Caco-2 (cell line): Measurements from ENCODE around the gene ZPBP2. TPM values are rescaled to one million over a fixed set of nuclear protein-coding genes. Genes with fewer than 3 reads are reported as not detected.

Experiments
- BruUV-seq: library from RNA; stranded (reverse); fragments of 400-500 nt; replicated peaks from 2 replicates; lab custom pipeline; 2021; lab: Mats Ljungman, UMichigan
- CTCF ChIA-PET: fragments of 300-600 bp; sonication (Branson Sonifier 250); formaldehyde crosslinking; loops from one replicate; lab custom pipeline; 2022; ENCODE audit warnings: antibody characterized with exemption; lab: Charles Lee
- POLR2A ChIA-PET: fragments of 300-600 bp; sonication (Branson Sonifier 250); formaldehyde crosslinking; loops from one replicate; lab custom pipeline; 2022; ENCODE audit warnings: antibody characterized with exemption; lab: Charles Lee
- DNase-seq, 2 experiments: peaks; one replicate each; pipeline versions ENCODE4 v3.0.0 to v3.0.0-alpha.2; 2020 to 2022
- H3K27me3 ChIP-seq: replicated peaks from 2 replicates; pipeline ENCODE4 v1.6.0; 2011; ENCODE audit warnings: low read length; ENCODE audit not compliant: control insufficient read depth, insufficient read depth
- H3K36me3 ChIP-seq: 2 replicates; pipeline ENCODE4 v1.5.1; 2011; ENCODE audit warnings: low read length; ENCODE audit not compliant: control insufficient read depth, insufficient read depth
- H3K4me1 ChIP-seq: fragments of 250-450 bp; sonication (Bioruptor Pico); 2 replicates; pipeline ENCODE4 v1.5.1; 2020; ENCODE audit warnings: mild to moderate bottlenecking
- H3K4me3 ChIP-seq: 2 replicates; pipeline ENCODE4 v1.5.1; 2011; ENCODE audit warnings: low read depth, mild to moderate bottlenecking, control low read depth, low read length
- H3K9me3 ChIP-seq: fragments of 250-450 bp; sonication (Bioruptor Pico); 2 replicates; pipeline ENCODE4 v1.5.1; 2020; ENCODE audit warnings: mild to moderate bottlenecking, moderate library complexity
- H3K27ac Mint-ChIP-seq: one replicate; pipeline ENCODE4 v1.8.0; 2022; ENCODE audit warnings: mixed read lengths; ENCODE audit not compliant: unreplicated experiment
- H3K27me3 Mint-ChIP-seq: one replicate; pipeline ENCODE4 v1.8.0; 2022; ENCODE audit warnings: mixed read lengths; ENCODE audit not compliant: insufficient read depth, unreplicated experiment
- H3K36me3 Mint-ChIP-seq: one replicate; pipeline ENCODE4 v1.8.0; 2022; ENCODE audit warnings: mild to moderate bottlenecking, mixed read lengths; ENCODE audit not compliant: insufficient read depth, unreplicated experiment
- H3K4me1 Mint-ChIP-seq: one replicate; pipeline ENCODE4 v1.8.0; 2022; ENCODE audit warnings: low read depth, mixed read lengths; ENCODE audit not compliant: unreplicated experiment
- H3K4me3 Mint-ChIP-seq: one replicate; pipeline ENCODE4 v1.8.0; 2022; ENCODE audit warnings: mild to moderate bottlenecking, moderate library complexity, mixed read lengths; ENCODE audit not compliant: unreplicated experiment
- H3K9me3 Mint-ChIP-seq: one replicate; pipeline ENCODE4 v1.8.0; 2022; ENCODE audit warnings: mixed read lengths; ENCODE audit not compliant: unreplicated experiment
- CTCF ChIP-seq, 2 experiments: fragments of 200-600 bp in 1 of 2; IDR thresholded peaks; 1 replicate in 1 of 2; 2 replicates in 1 of 2; pipeline versions ENCODE4 v1.5.1 to v1.8.0; 2011 to 2022; ENCODE audit warnings: antibody characterized with exemption in 1 of 2, control low read depth in 1 of 2, inconsistent platforms in 1 of 2, low read depth in 1 of 2, low read length in 1 of 2, mild to moderate bottlenecking in 1 of 2, moderate library complexity in 1 of 2; ENCODE audit not compliant: insufficient read depth in 1 of 2, severe bottlenecking in 1 of 2, unreplicated experiment in 1 of 2
- intact Hi-C: fragments of 100-400 bp; cut with micrococcal nuclease; formaldehyde crosslinking; loops from one replicate; pipeline ENCODE4 v1.10.0; 2022; ENCODE audit not compliant: unreplicated experiment
- total RNA-seq: library from RNA; stranded (reverse); gene quantifications from 2 replicates; pipeline ENCODE4 v1.2.3, GENCODE V29; 2022

ZPBP2 gene
- total RNA-seq, 1 experiment from 2014 or later = not detected

GRCh38 chr17:39924691-39925055, 56.7 kb downstream of the ZPBP2 start:
- Histone ChIP-seq H3K27me3 (no peaks in the 10 kb centered on the region), H3K36me3 (no peaks in the 10 kb centered on the region; the same call in 1 of the 2 replicates), H3K4me3 (no peak overlapping the region), H3K9me3 (no peaks in the 10 kb centered on the region), H3K4me1 (peaks cover 26% of the 10 kb centered on the region)
- Mint-ChIP-seq H3K4me3 (no peak overlapping the region), H3K27ac (no peak overlapping the region), H3K27me3 (no peaks in the 10 kb centered on the region), H3K9me3 (no peaks in the 10 kb centered on the region), H3K36me3 (peaks cover 35% of the 10 kb centered on the region), H3K4me1 (peaks cover 4% of the 10 kb centered on the region)
- no peak for TF ChIP-seq CTCF (IDR thresholded peaks at IDR 0.05; ENCODE audit: insufficient read depth in 1 of 2, low read depth in 1 of 2, low read length in 1 of 2, severe bottlenecking in 1 of 2, unreplicated experiment in 1 of 2)
- BruUV-seq = no TSS peak
- no peak for DNase-seq
- intact Hi-C loops = loop anchor here (5.0 kb wide), 1 partner anchor 142 kb away; no protein-coding TSS in a partner anchor
- ChIA-PET CTCF (interaction anchor here (0.6 kb wide), 1 partner anchor 14 kb away, joined by 3 read pairs; no protein-coding TSS in a partner anchor), POLR2A (interaction anchor here (0.6 to 0.7 kb wide), 2 partner anchors 26 to 1894 kb away, joined by 3 to 6 read pairs; no protein-coding TSS in a partner anchor)

GRCh38 chr17:39925282-39926134, 57.5 kb downstream of the ZPBP2 start:
- Mint-ChIP-seq H3K4me3 (peak overlapping the region; percentile 87), H3K27ac (no peak overlapping the region), H3K36me3 (peaks cover 35% of the 10 kb centered on the region), H3K4me1 (peaks cover 7% of the 10 kb centered on the region), H3K27me3 (no peaks in the 10 kb centered on the region), H3K9me3 (no peaks in the 10 kb centered on the region)
- intact Hi-C loops = loop anchor here (1.0 to 5.0 kb wide), 2 partner anchors 9 to 143 kb away; no protein-coding TSS in a partner anchor
- Histone ChIP-seq H3K27me3 (no peaks in the 10 kb centered on the region), H3K4me1 (peaks cover 29% of the 10 kb centered on the region), H3K4me3 (no peak overlapping the region; the same call in 1 of the 2 replicates), H3K9me3 (no peaks in the 10 kb centered on the region), H3K36me3 (no peaks in the 10 kb centered on the region)
- BruUV-seq = no TSS peak
- no peak for DNase-seq
- no peak for TF ChIP-seq CTCF (IDR thresholded peaks at IDR 0.05; ENCODE audit: insufficient read depth in 1 of 2, low read depth in 1 of 2, low read length in 1 of 2, severe bottlenecking in 1 of 2, unreplicated experiment in 1 of 2)
- ChIA-PET CTCF (interaction anchor here (2.0 kb wide), 1 partner anchor 55 kb away, joined by 8 read pairs; the partner anchor contains the start of gene PSMD3), POLR2A (interaction anchor here (0.7 kb wide), 1 partner anchor 25 kb away, joined by 3 read pairs; no protein-coding TSS in a partner anchor)

- Mint-ChIP-seq H3K36me3 (peaks cover 31% of the 10 kb centered on the region), H3K27ac (peak overlapping the region; percentile 97), H3K4me3 (peak overlapping the region; percentile 87), H3K9me3 (no peaks in the 10 kb centered on the region), H3K4me1 (peaks cover 7% of the 10 kb centered on the region), H3K27me3 (no peaks in the 10 kb centered on the region)
- intact Hi-C loops = loop anchor here (1.0 to 5.0 kb wide), 2 partner anchors 10 to 144 kb away; no protein-coding TSS in a partner anchor
- no peak for TF ChIP-seq CTCF (IDR thresholded peaks at IDR 0.05; ENCODE audit: insufficient read depth in 1 of 2, low read depth in 1 of 2, low read length in 1 of 2, severe bottlenecking in 1 of 2, unreplicated experiment in 1 of 2)
- Histone ChIP-seq H3K36me3 (no peaks in the 10 kb centered on the region), H3K9me3 (no peaks in the 10 kb centered on the region), H3K4me3 (peak overlapping the region; percentile 89), H3K4me1 (peaks cover 29% of the 10 kb centered on the region), H3K27me3 (no peaks in the 10 kb centered on the region)
- no peak for DNase-seq
- TSS peak; percentile 4 for BruUV-seq
- CTCF ChIA-PET = interaction anchor here (2.0 kb wide), 1 partner anchor 54 kb away, joined by 8 read pairs; the partner anchor contains the start of gene PSMD3
- POLR2A ChIA-PET = no interaction called here
These were observed 58.2 kb downstream of the ZPBP2 start for GRCh38 chr17:39926135-39926587.
